Esophagus squamous epithelium (tissue), 4 donors: Measurements from ENCODE around the gene HOXB6.

Experiments
- POLR2A ChIP-seq, 4 donors: fragments of 450-650 bp; IDR thresholded peaks; one replicate each; pipeline ENCODE4 v1.6.1; 2017; ENCODE audit warnings: antibody characterized with exemption in 4 of 4, mild to moderate bottlenecking in 4 of 4, moderate library complexity in 3 of 4
- TF ChIP-seq, protein P1 (sequence below), 6 experiments: fragments of 450-650 bp in 4 of 6; fragments of 200-600 bp in 2 of 6; sonication (generic) in 2 of 6; IDR thresholded peaks; one replicate each; pipeline ENCODE4 v1.5.1; 2016 to 2019; ENCODE audit warnings: antibody characterized with exemption in 6 of 6, mild to moderate bottlenecking in 4 of 6, moderate library complexity in 4 of 6

- no peak for TF ChIP-seq POLR2A (IDR thresholded peaks at IDR 0.05)
- TF ChIP-seq, protein P1, sequence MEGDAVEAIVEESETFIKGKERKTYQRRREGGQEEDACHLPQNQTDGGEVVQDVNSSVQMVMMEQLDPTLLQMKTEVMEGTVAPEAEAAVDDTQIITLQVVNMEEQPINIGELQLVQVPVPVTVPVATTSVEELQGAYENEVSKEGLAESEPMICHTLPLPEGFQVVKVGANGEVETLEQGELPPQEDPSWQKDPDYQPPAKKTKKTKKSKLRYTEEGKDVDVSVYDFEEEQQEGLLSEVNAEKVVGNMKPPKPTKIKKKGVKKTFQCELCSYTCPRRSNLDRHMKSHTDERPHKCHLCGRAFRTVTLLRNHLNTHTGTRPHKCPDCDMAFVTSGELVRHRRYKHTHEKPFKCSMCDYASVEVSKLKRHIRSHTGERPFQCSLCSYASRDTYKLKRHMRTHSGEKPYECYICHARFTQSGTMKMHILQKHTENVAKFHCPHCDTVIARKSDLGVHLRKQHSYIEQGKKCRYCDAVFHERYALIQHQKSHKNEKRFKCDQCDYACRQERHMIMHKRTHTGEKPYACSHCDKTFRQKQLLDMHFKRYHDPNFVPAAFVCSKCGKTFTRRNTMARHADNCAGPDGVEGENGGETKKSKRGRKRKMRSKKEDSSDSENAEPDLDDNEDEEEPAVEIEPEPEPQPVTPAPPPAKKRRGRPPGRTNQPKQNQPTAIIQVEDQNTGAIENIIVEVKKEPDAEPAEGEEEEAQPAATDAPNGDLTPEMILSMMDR (IDR thresholded peaks at IDR 0.05), result no peak
Measured at GRCh38 chr17:48601207-48601538, 3.6 kb downstream of the HOXB6 start.
